Measurements from ENCODE around the gene MTARC1.

MTARC1 gene

DNA sequence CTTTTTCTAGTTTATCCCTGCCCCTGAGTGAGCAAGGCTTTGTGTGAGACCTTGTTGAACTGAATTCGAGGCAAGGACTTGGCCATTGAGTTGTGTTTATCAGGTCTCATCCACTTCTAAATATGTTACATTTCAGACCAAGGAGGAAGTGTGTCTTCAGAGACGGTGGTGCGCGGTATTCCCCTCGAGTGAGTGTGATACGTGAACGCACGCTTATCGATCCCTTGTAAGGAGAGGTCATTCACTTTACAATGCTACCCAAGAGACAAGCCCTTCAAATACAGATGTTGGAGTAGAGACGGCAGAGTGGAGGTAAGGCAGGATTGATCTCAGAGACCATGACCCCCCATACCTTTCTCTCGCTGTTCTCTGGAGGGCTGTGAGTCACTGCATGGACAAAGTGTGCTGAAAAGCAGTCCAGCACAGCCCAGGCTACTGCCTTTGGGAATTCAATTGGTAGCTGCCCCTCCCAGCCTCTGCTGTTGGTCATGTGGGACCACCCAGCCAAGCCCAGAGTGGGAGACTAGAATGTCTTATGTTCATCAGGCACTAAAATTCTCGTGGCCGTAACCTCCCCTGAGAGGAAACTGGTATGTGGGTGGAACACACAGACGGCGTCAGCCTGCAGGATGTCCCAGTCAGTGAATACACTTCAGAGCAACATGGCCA is 16.3 kb upstream of the MTARC1 start:
- DNase-seq: no peak

DNA sequence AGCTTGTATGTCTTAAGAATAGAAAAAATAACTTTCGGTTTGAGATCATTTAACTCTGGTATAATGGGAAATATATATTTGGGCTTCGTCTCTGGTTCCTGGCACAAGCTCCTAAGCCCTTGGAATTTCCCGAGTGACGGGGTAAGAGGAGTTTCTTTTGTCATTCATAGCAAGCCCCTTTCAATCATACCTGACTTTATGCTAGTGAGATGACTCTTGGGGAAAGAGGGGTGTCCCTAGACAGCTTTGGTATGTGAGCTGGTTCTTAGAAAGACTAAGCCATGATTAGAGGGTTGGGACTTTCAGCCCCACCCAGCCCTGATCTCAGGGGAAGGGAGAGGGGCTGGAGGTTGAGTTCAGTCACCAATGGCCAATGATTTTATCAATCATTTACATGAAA is 13.9 kb upstream of the MTARC1 start:
- no peak for DNase-seq

DNA sequence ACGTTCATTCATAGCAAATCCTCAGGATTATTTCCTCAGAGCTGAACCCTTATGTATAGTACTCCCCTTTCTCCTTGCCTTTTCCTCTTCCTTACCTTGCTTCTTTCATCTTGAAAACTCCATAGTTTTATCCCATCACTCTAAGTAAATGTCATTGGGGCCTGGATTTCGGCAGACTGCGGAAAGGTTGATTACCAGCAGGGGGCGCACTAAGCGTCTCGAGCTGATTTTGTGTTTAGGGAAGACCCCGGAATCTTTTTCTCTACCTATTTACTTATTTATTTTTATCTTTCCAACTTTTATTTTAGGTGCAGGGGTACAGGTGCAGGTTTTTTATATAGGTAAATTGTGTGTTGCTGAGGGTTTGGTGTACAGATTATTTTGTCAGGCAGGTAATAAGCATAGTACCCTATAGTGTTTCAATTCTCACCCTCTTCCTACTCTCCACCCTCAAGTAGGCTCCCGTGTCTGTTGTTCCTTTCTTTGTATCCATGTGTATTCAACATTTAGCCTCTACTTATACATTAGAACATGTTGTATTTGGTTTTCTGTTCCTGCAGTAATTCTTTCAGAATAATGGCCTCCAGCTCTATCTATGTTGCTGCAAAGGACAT is 11.4 kb upstream of the MTARC1 start:
- peak; percentile 46 for DNase-seq

DNA sequence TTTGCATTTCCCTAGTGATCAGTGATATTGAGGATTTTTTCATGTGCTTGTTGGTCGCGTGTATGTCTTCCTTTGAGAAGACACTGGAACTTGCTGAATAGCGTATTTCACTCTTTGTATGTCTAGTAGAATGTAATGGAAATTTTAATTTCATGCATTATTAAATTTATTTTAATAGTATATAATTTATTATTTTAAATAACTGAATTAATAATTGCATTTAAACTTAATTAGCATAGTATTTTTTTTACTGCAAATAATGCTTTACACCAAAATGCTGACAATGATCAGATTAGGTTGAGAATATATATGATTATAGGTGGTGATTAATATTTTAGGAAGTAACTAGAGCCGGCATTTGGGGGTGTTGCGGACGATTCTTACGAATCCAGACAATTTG is 10.5 kb upstream of the MTARC1 start:
- no peak for DNase-seq

DNA sequence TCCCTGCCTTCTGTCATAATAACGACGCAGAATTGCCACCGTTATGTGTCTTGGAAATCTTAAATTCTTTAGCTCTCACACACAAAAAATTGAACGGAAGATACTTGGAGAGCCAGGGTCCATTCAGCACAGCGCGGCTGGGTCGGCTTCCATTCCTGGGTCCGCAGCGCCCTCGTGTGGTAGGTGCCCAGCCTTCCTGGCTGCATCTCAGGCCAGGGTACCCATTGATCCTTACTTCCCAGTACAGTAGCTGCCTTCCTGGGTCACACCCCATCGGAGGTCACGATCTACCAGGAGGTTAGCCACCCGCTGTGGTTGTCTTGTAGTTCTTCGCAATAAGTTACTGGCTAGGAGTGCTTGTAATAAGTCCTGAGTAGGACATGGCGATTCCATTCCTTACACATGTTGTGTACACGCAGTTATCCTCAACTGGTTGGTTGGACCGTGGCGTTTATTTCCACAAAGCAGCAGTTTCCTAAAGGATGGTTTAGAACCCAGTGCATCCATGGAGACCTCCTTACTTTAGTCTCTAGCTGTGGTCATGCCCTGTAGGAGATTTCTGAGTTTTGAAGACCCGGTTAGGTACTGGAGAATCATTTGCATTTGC is 9.9 kb upstream of the MTARC1 start:
- peak; percentile 66 for DNase-seq

DNA sequence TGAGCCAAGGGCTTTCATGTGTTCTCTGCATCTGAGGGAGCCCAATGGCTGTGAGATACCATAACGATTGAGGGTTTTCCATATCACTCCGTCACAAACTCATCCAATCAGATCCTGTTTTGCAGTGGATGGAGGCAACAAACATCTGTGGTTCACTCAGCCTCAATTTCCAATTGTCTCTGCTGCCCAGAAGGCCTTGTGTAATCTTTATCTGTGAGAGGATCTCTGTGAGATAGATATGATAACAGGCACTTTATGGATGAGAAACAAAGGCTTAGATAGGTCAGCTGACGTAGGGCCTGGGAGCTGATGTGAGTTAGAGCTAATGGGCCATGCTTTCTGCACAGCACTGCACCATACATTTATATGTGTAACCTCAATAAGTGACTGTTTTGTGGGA is 3.3 kb upstream of the MTARC1 start:
- DNase-seq: no peak

DNA sequence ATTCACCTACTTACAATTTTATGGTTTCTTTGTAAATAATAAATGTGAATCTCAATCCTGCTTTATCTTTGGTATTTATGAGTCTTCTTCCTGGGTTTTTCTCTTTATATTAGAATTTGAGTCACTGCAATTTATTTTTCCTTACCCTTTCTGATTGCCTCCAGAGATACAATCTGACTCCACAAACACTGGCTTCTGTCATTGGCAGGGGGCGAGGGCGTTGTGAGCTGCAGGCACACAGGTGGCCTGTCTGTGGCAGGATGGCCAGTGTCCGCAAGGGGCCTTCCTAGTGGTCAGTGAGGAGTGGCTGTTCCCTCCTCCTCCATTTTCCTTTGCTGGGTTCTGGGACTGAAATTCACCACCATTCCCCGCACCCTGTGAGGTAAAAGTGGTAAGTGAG is 2.0 kb upstream of the MTARC1 start:
- DNase-seq: no peak

DNA sequence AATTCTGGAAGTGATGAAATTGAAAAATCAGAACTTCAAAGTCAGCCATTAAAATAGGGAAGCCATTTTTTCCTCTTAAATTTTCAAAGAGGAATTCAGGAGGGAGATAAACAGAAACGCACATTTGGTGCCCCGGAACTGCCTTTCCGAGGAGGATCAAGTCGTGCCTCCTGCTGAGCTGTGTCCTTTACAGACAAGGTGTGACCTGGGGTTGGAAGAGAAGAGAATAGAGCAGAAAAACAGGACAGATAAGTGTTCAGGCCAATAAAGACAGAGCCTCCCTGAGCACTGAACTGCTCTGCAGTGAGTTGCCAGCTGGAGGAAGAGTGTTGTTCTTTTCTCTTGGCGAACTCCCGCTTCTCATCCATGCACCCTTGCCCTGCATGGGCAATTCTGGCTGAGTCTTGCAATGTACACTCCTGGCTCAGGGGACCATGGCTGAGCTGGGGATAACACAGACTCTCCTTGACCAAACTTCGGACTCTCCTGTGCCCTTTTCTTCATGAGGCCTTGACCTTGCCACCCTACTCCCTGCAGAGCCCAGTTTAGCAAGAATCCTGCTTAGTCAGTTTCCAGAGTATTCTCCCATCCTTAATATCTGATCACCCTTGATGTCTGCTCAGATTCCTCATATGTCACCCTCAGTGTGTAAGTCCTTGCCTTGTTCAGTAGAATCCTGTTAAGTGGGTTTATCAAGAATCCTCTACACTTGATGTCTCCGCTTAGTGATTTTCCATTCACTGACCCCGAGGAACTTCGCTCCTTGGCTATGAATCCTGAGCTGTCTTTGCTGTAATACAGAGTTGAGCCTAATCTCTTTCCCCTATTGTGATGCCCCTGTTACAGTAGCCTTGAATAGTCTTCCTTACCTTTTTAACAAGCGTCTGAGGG is 1.3 kb upstream of the MTARC1 start:
- no peak for DNase-seq

DNA sequence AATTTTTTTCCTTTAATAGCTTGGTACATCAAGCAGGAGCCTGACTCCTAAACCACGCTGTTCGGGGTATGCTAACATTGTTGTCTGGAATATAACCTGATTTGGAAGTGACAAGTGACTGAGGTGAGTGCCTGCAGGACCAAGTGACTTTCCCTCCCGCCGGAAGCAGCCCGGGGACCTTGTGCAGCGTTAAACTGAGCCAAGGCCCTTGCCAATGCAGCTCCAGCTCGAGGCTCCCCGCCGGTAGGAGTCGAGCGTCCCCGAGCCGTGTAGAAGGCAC is 716 bp upstream of the MTARC1 start:
- DNase-seq: no peak

DNA sequence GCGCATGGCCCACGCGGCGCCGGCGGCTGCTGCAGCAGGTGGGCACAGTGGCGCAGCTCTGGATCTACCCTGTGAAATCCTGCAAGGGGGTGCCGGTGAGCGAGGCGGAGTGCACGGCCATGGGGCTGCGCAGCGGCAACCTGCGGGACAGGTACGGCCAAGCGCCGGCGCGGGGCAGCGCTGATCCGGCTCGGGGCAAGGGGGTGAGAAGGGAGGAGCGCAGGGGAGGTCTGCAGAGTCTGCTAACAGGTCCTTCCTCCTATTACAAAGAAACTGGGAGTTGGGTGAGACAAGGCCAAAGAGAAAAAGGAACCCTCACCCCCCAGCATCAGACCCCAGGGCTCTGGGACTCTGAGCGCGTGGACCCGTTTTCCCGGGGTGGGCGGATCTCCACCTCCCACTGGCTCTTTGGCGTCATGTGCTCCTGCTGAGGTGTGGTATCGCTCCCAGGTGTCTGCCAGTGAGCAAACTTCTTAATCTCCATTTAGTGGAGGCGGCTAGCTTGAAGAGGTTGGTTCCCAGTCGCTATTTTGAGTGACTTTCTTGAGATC is 431 bp downstream of the MTARC1 start:
- DNase-seq: no peak

DNA sequence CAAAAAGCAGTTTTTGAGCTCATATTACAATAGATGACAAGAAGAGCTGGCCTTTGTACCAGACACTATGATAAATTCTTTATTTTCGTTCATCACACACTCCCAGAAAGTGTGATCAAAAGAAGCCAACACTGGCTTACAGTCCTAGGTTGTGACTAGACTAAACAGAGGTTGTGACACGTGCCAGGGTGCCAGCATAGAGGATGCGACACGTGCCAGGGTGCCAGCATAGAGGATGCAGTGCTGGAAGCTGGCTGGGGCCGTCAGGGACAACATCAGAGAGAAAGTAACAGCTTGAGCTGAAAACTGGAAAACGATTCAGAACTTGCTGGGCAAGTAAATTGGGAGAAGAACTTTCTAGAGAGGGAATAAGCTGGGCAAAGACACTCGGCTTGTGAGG is 2.2 kb downstream of the MTARC1 start:
- no peak for DNase-seq

DNA sequence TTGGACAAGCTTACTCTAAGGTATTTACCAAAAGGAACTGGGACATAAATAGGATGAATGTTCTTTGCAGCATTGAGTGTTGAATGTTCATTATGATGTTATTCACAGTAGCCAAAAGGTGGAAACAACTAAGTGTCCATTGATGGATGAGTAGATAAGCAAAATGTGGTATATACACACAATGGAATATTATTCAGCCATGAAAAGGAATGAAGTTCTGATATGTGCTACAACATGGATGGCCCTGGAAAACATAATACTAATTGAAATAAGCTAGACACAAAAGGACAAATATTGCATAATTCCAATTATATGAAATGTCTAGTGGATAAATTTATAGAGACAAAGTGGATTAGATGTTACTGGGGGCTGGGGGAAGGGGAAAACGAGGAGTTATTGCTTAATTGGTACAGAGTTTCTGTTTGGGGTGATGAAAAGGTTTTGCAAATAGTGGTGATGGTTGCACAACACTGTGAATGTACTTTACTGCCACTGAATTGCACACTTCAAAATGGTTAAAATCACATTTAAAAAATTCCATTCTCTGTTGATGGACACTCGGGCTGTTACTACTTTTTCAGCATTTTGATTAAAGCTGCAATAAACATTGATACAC is 2.9 kb downstream of the MTARC1 start:
- DNase-seq: no peak

DNA sequence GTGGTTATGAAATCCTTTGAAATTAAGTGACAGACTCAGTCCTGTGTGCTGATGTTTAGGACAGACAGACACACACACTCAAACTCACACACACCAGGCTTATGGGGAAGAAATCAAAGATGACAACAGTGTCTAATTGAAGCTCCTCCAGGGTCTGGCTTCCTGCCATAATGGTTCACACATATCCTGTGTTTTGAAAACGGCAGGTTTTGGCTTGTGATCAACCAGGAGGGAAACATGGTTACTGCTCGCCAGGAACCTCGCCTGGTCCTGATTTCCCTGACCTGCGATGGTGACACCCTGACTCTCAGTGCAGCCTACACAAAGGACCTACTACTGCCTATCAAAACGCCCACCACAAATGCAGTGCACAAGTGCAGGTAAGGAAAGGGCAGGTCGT is 4.6 kb downstream of the MTARC1 start:
- no peak for DNase-seq

DNA sequence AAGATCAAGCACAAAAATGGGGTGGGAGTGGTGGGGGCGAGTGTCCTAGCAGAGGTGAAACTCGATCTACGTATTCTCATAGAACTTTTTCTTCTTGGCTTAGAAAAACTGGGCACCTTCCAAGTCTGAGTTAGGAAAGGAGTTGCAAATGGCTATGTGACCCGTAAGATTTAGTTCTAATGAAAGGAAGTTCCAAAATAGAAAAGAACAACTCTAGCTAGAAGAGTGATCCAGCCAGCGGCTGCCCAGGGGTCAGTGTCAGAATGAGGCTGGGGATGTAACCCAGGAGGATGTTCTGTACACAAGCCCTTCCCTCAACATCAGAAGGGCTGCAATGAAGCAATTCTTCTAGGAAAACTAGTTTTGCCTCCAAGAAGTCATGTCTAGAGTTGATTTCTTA is 5.2 kb downstream of the MTARC1 start:
- no peak for DNase-seq

DNA sequence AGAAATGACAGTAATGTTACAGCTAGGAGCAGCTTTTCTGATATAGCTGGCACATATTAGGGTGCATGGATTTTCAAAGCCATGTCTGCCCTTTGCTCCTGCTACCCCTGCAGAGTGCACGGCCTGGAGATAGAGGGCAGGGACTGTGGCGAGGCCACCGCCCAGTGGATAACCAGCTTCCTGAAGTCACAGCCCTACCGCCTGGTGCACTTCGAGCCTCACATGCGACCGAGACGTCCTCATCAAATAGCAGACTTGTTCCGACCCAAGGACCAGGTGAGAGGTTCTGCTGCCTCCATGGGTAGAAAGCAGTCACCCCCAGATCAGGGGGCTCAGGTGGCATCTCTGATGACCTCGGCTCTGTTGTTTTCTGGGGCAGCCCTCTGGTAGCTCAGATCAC is 9.8 kb downstream of the MTARC1 start:
- DNase-seq: no peak

DNA sequence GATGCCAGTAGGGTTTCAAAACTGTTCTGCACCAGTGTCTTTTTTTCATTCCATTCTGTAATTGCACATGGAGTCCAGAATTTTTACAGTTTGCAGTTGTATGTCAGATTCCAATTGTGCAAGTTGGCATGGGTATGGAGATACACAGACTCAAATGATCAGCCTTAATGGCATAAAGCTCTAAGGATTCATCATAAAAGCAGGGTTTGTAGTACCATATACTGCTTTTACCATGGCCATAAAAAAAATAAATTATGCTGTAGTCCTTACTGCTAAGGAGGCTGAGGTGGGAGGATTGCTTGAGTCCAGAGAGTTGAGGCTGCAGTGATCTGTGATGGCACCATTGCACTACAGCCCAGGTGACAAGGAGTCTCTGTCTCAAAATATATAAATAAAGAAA is 10.3 kb downstream of the MTARC1 start:
- no peak for DNase-seq

DNA sequence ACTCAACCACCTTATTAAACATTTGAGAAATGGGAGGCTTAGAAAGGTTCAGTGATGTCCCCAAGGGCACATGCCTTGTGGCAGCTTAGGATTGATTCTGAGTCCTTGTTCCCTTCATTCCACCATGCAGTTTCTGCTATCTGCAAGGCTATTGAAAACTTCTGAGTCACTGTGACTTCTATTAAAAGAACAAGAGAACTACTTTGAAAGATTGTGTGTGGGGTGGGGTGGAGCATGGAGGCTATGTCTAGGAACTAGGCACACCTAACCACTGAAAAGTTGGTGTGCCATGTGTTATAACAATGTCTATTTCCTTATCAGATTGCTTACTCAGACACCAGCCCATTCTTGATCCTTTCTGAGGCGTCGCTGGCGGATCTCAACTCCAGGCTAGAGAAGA is 10.8 kb downstream of the MTARC1 start:
- peak; percentile 15 for DNase-seq

DNA sequence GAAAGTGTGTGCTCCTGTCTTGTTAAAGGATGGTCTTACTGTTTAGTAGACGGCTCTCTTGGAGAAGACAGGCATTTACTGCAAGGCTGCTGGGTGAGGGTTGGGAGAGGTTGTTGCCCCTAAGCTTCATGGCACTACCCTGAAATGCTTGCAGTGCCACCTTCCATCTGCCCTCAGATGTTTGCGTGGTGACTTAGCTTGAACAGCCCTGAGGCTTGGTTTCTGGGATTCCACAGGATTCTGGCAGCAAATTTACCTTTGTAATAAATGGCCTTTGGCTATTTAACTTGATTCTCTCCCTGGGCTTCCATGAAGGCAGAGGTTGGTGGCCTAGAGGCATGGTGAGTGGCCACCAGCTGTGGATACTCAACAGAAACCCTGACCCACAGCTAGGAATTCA is 11.6 kb downstream of the MTARC1 start:
- no peak for DNase-seq

DNA sequence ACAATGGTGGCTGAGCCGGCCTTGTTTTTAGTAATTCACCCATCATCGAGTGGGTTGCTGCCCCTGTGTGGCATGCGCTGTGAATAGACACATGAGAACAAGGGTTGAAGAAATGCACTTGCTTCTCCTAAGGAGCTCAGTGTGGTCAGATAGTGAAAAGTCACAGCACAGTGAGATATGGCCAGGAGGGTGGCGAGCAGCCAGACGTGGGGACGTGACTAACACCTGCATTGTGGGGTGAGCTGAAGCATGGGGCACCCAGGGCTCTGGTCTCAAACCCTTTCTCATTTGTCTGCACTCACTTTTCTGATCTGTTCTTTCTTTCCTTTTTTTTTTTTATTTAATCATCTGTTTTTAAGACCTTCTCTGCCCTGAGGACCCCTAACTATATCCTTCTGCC is 13.5 kb downstream of the MTARC1 start:
- DNase-seq: no peak

DNA sequence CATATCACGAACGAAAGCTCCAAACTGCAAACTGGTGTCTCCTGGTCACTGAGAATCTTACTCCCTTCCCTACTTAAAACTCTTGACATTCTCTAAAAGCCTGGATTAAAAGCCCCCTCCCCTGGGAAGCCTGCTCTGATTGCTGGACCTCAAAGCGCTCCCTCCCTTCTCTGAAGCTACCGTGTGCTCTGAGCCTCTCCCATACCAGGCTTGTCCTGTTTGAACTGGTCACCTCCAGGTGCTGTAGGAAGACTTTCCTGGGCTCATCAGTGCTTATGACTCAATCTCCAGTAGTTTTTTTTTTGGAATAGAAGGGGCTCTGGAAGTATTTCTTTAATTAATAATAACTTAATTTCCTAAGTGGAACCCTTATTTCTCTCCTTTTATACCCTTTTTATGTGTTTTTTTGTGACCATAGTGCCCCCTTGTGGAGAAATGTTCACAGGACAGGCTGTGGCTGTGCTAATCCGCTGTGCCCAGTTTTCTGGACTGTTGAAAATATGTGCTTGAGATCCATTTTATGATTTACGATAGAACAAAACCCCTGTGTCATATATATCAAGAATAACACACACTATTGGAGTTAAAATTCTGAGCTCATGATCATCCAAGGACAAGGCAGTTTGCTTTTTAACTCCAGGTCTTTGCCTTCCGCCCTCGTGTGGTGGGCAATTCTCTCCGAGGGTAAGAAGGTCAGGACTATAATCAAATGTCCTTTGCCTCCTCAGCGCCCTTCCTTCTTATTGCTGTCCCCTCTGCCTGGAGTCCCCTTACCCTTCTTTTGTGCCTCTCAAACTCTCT is 16.9 kb downstream of the MTARC1 start:
- peak; percentile 55 for DNase-seq

DNA sequence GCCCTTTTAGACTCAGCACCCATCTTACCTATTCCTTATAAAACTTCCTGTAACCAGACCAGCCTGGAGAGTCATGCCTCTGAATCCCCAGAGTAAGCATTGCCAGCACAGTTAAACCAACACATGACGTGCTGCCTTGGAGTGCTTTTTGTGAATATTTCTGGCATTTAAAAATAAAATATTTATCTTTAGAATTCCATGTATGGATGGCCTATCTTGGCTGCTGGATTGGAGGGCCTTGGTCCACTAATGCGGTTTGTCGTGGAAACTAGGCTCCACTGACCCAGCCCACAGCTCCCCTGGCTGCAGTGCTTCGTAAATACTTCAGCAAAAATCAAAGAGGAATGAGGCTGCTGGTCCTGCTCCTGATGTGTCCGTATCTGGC is 17.5 kb downstream of the MTARC1 start:
- DNase-seq: no peak

DNA sequence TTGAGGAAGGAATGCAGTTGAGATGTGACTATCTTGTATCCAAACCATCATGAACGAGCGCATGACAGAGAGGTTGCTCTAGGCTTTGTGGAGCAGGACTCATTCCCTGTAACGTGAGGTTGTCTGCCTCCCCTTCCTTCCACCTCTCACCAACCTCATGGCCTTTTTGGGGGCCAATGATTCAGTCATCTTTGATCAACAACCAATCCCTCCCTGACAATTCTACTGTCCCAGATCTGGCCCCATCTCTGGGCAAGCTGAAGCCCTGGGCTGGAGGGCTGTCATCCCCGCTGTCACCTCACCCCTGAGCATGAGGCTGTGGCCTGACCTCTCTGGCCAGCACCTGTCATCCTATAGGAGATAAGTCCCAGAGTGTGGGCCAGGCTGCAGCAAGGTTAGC is 19.7 kb downstream of the MTARC1 start:
- no peak for DNase-seq

Measured in hematopoietic multipotent progenitor cell treated with erythropoietin and hydrocortisone succinate and interleukin-3 and kit ligand, for 8 days (in vitro differentiated cells).